HG03439 (cell line): Measurements from ENCODE around the gene DGCR8.
"Not testable (repeated sequence)": the region's sequence is repeated elsewhere in the genome, so short reads cannot be mapped to it uniquely, and the experiment has no call there.

Source experiments
- ATAC-seq: cut with Tn5 transposase; IDR thresholded peaks from one replicate; pipeline ENCODE4 v1.9.1; 2021; ENCODE audit warnings: mild to moderate bottlenecking, moderate library complexity; ENCODE audit not compliant: unreplicated experiment

The DGCR8 gene

DNA sequence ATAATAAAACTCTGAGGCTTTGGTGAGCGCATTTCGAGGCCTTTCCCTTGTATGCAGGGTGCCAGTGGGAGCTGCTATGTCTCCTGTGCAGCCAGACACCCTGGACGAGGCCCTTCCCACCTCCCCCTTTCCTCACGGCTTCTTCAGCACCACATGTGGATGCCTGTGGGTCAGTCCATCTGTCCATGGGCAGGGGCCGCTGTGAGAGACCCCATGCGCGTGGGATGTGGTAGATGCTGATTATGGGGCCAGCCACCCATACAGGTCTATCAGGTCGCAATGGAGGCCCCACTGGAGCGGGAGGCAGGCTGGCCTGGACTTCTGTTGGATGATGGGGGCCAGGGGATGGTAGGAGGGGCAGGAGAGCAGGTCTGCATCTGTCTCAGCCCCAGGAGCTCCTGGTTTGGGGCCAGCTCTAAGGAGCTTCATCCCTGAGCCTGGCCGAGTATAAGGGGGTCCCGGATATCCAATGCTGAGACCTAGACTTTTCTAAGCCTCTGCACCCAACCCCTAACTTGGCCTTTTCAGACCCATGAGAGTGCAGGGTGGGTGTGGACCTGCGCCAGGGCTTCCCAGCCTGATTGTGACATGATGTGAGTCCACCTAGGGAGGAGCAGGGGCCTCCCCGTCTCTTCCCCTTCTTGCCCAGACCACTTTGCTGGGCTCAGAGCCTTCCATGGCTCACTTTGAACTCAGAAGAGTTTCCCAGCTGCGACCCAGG, 14.0 kb upstream of the DGCR8 start:
- no peak for ATAC-seq

DNA sequence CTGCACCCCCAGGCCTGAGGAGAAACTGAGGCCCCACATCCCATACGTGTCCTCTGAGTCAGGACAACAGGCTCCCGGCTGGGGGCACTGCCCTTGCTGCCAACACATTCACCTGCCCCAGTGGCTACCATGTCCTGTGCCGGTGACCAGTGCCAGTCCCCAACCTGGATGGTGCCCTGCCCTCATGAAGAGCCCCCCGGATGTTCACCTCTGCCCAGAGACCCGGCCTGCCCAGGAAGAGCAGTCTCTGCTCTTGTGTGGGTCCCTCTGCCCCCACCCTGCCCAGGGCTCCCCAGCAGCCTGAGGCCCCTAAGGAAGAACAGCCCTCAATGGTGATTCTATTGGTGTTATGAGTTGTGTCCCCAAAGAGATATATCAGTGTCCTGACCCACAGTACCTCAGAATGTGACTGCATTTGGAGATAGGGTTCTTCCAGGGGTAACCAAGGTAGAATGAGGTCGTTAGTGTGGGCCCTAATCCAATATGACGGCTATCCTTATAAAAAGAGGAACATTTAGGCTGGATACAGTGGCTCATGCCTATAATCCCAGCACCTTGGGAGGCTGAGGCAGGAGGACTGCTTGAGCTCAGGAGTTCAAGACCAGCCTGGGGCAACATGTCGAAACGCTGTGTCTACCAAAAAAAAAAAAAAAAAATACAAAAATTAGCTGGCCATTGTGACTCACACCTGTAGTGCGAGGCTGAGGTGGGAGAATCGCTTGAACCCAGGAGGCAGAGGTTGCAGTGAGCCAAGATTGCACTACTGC, 13.2 kb upstream of the DGCR8 start:
- ATAC-seq: no peak

DNA sequence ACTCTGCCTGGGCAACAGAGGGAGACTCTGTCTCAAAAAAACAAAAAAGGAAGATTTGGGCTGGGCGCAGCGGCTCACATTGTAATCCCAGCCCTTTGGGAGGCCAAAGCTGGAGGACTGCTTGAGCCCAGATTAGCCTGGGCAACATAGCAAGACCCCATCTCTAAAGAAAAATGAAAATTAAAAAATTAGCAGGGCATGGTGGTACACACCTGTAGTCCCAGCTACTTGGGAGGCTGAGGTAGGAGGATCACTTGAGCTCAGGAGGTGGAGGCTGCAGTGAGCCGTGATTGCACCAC, 12.7 kb upstream of the DGCR8 start:
- not testable (repeated sequence) for ATAC-seq

DNA sequence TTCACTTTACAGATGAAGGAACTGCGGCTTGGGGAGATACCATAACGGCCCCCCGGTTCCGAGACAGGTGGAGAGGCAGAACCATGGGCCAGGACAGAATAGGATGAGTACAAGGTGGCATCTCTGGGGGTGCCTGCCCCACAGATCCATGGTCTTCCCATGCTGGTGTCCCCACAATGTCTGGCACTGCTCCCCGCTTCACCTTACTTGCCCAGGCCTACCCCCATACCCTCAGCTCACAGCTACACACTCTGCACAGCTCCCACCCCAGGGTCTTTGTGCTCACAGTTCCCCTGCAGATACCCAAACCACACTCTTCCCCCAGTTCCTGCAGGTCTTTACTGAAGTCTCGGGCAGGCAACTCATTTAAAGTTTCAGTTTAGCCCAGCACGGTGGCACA, 11.4 kb upstream of the DGCR8 start:
- ATAC-seq: no peak

DNA sequence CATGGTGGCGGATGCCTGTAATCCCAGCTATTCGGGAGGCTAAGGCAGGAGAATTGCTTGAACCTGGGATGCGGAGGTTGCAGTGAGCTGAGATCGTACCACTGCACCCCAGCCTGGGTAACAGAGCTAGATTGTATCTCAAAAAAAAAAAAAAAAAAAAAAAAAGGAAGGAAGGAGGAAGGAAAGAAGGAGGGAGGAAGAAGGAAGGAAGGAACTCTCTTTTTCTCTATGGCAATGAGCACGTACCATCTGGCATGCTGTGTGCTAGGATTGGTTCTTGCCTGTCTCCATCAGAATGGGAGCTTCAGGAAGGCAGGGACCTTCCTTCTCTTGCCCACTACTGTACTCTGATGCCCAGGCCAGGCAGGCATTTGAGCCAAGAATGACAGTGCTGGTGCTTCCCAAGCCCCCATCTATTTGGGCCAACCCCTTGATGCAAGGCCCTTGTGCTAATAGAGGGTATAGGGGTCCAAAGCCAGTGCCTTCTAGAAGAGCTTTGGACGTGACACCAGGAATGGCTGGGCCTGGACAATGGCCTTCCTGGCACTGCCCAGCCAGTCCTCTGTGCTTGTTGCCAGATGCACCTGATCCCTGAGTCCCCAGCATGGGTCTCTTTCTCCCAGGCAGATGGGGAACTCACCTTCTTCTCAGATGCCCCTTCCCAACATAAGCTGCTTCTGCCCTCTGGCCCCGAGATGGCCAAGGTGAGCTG, 10.6 kb upstream of the DGCR8 start:
- ATAC-seq: no peak

DNA sequence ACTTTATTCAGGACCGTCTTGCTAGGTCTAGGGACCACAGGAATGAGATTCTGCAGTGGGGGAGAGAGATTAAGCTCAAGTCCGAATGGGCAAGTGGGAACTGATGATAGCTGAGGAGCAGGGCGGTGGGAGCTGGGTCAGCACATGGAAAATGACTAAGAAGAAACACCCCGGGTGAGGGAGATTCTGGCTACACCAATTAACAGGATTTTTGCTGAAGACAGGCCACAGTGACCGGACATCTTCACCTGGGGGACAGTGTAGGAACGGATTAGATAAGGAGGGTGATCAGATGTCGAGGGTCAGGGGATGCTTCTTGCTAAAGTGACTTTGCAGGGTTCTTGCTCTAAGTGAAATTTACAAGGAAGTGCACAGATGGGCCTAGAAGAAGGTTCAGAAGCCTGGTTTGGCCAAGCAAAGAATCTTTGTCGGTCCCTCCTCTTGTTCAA, 8.5 kb upstream of the DGCR8 start:
- no peak for ATAC-seq

DNA sequence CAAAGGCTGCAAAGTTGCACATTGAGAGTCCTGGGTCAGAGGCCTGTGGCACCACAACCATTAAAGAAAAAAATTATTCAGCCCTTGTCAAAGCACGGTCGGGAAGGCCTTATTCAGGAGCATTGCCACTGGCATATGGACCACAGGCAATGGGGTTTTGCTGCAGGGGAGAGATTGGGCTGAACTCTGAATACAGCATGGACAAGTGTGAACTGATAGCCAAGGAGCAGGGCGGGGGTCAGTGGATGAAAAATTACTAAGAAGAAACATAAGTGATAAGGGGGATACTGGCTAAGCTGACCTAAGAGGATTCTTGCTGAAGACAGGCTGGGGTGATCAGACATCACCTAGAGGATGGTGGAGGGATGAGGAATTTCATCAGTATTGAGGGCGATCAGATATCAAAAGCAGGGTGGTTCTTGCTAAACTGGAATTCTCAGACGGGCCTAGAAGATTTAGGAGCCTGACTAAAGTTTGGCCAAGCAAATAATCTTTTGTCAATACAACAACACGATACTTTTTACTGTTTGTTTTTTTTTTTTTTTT, 3.3 kb upstream of the DGCR8 start:
- no peak for ATAC-seq

DNA sequence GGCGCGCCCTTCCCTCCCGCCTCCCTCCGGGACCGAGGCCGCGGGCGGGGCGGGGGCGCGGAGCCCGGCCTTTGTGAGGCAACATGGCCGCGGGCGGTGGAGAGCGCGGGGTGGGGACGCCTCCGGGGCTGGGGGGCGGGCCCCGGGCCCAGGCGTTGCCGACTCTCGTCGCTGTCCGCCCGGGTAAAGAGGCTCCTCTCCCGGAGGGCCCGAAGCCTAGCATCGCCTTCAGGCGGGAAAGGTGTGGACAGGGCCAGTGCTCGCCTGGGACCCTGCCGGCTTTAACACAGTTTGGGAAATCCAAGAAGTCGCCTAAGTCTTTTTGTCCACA, 369 bp downstream of the DGCR8 start:
- peak; percentile 65 for ATAC-seq

DNA sequence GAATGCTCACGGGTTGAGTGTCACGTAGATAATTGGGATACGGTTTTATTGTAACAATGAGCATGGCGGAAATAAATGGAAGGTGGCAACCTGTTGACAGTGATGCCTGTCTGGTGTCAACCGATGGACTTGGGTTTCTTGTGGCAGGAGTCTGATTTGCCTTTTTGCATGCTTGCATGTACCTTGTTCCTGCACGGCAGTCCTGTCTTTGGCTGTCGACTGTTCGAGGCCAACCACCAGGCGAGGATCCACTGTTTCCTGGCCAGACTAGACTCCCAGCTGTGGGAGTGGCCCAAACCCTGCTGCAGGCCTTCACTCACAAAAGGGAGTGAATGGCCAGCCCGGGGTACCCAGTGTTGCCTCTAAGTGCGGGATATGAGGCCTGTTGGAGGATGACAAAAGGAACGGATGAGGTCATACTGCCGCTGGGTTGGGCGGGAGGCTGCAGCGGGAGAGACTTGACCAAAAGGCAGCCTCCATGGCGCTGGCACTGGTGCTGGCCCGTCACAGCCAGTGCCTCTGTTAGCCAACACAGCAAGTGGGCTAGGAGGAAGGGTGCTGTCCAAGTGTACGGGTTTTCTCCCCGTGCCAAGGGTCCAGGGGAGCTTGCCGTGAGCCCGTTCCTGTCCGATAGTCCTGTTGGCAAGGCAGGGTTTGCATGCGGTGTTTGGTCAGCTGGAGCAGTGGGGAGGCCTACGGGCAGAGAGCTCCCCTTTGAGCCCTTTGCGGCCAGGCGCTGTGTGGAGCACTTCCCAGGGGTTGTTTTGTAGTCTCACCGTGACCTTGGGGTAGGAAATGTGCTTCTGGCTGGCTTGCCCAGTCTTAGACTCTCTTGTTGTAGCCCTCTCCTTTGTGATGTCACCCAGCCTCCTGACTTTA, 974 bp downstream of the DGCR8 start:
- no peak for ATAC-seq

DNA sequence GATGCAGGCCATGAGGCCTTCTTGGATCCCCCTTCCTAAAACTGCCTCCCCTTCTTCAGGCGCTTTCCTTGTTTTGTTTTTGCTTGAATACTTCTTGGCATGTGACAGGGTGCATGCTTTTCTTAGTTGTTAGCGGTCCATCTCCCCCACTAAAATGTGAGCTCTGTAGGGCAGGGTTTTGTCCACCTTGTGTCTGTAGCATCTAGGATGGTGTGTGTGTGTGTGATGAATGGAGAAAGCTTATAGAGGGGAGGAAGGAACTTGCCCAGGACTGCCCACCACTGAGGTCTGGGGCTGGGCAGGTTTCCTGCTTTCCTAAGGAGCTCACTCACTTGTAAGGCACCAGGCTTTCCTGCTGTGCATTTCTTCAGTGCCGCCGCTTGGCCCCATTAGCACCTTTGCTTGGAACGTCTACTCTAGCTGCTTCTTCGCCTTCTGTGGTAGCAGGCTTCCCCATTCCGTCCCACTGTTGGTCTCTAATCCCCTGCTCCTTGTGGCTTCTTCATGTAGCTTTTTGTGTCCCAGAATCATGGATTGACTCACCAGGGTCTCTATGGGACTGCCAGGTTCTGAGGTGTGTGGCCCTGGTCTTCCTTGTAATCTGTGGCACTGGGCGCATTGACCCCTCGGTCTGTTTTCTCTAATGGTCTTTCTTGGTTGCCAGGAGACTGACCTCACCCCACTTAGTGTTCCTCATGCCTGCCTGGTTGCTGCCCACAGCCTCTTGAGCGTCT, 3.3 kb downstream of the DGCR8 start:
- ATAC-seq: no peak

DNA sequence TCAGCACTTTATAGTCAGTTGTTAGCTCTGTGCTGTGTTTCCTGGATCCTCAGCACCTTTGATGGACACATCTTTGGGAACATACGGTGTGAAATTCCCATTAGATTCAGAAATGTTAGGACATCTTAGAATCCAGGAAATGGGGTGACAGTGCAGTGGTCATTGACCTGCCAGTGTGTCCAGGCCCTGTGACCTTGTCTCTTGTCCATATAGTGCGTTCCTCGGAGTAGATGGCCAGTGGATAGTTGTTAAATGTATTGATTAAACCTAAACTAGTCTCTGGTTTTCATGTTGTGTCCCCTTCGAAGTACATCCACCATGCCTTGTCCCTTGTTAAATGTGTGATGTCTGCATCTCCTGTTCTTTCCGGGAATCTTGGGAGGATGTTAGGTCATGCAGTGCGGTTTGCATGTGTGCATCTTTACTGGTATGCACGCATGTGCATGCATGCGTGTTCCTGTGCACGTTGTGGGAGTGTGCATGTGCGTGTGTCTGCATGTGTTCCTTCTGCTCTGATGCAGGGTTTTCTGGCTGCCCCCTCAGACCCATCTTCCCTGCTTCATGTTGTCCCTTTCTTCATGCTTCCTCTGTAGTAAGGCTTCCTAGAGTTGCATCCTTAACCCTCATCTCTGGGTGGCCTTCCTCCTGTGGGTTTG, 4.0 kb downstream of the DGCR8 start:
- no peak for ATAC-seq

DNA sequence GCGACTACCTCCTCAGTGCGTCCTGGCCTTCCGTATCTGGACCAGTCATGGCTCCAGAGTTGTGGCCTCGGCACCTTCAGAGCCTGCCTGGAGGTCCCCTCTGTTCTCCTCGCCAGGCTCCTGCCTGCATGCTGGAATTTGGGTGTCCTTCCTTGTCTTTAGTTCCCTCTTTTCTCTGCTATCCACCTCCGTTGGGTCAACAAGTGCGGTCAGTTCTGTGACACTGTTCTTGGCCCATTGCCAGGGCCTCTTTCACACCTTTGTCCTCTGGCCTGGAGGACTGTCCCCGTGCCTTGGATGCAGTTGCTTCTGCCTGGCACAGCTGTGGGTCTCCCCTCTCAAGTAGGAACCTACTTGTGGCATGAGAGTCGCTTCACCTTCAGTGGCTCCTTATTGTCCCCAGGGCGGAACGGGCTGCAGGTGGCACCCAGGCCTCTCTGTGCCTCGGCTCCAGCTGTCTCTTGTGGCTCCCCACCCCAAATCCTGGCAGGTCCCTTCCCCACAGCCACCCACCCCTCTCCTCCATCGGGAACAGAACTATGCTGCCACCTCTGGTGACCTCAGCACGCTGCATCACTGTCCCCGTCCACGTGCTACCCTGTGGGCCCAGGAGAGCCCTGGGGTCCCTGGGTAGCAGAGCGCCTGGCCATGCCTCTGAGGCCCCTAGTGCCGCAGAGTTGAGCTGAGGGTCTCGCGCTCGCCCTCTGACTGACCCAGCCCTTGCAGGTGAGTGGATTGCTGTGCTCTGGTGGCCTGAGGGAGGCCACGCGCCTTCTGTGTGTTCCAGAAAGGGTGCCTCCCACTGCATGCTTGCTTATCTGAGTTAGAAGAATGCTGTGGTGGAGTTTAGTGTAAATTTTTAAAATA, 4.7 kb downstream of the DGCR8 start:
- no peak for ATAC-seq

DNA sequence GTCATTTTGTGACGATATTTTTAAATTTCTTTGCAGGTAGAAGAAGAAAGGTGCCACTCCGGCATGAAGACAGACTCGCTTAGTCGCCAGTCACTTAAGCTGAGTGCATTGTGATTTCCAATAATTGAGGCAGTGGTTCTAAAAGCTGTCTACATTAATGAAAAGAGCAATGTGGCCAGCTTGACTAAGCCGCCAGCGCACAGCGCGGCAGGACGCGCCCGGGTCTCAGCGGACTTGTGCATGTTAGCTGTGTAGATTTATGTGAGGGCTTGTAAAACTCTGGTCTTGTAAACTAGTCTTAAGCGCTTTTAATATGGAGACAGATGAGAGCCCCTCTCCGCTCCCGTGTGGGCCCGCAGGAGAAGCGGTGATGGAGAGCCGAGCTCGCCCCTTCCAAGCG, 5.6 kb downstream of the DGCR8 start:
- no peak for ATAC-seq

DNA sequence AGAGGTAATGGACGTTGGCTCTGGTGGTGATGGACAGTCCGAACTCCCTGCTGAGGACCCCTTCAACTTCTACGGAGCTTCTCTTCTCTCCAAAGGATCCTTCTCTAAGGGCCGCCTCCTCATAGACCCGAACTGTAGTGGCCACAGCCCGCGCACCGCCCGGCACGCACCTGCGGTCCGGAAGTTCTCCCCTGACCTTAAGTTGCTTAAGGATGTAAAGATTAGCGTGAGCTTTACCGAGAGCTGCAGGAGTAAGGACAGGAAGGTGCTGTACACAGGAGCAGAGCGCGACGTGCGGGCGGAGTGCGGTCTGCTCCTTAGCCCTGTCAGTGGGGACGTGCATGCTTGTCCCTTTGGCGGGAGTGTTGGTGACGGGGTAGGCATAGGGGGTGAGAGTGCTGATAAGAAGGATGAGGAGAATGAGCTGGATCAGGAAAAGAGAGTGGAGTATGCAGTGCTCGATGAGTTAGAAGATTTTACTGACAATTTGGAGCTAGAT, 6.1 kb downstream of the DGCR8 start:
- ATAC-seq: no peak

DNA sequence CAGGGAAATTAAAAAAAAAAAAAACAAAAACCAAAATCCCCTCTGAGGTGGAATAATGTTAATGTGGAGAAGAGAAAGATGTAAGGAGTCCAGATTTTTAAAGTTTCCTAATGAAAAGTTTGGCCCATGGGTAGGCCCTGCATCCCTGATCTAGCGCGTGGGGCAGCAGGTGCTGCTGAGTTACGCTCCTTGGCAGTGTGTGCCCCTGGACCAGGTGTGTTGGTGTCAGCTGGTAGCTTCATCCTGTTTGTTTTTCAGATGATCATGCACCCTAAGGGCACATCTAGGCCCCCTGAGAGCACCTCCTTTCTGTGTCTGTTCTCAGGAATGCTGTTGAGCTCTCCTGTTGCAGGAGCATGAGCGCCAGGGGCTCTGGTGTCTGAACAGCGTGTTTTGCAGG, 6.7 kb downstream of the DGCR8 start:
- no peak for ATAC-seq

DNA sequence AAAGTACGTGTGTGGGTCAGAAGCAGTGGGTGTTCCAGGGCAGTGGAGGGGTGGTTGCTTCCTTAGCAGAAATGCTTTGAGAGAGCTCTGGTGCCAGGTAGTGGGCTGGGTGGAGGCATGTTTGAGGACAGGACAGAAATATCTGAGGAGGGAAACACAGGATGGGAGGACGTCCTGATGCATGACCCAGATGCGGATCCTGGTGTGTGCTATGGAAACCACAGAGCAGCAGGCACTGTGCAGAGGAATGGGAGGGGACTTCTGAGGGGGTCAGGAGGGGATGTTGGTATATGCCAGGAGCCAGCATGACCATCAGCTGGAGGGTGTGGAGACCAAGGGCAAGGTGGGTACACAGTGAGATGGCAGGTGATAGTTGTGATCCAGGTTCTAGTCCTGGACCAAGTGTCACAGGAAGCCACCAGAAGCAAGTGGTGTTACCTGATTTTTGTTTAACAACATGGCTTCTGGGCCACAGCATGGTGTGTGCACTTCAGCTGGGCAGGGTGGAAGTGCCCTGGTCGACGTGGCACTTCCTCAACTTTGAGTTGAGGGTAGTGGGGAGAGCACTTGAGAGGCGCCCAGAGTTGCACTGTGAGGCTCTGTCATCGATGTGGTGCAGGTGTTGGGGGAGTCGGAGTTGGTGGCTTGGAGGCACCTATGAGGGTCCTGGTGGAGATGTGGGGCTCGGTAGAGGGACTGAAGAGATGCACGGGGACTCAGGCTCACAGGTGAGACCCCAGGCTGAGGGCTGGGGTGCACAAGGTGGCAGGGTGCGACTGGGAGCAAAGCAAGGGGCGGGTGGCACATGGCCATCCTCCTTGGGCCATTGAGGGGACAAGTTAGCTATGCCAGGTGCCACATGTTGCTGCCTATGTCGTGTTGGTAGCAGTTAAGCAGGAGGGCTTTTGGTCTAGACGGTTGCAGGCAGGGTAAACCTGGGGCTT, 7.5 kb downstream of the DGCR8 start:
- ATAC-seq: no peak

DNA sequence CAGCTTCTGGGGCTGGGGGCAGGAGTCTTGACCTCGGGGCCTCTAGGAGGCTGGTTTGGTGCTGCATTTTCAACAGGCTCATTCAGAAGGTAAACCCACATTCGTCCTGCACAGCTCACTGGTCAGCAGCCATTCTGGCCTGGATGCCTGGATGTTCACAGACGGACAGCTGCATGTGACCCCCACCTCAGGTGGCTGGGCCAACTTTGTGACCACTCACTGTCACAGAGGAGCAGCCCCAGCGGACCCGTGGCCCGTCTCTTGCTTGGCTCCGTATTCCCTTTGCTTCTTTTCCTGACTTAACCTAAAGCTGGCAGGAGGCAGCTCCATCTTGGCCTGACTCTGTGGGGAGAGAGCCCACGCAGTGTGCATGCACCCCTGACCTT, 8.2 kb downstream of the DGCR8 start:
- ATAC-seq: no peak
